WERI-Rb-1 (cell line): Measurements from ENCODE around the gene COMMD4.
"Not testable (repeated sequence)": the region's sequence is repeated elsewhere in the genome, so short reads cannot be mapped to it uniquely, and the experiment has no call there.

Experiments
- DNase-seq: peaks from one replicate; pipeline ENCODE4 v3.0.0-alpha.2; 2020
- H3K27ac ChIP-seq: fragments of 250-450 bp; sonication (Bioruptor Pico); 2 replicates; pipeline ENCODE4 v1.5.1; 2020; ENCODE audit warnings: mild to moderate bottlenecking, moderate library complexity
- H3K27me3 ChIP-seq: fragments of 250-450 bp; sonication (Bioruptor Pico); 2 replicates; pipeline ENCODE4 v1.5.1; 2021; ENCODE audit warnings: mild to moderate bottlenecking, low read depth, moderate library complexity; ENCODE audit not compliant: insufficient read depth, severe bottlenecking
- H3K36me3 ChIP-seq: fragments of 250-450 bp; sonication (Bioruptor Pico); 2 replicates; pipeline ENCODE4 v1.5.1; 2020; ENCODE audit warnings: mild to moderate bottlenecking, moderate library complexity
- H3K4me3 ChIP-seq: 2 replicates; pipeline ENCODE4 v1.5.1; 2011; ENCODE audit warnings: low read depth, mild to moderate bottlenecking, control low read depth, low read length
- H3K9me3 ChIP-seq: fragments of 250-450 bp; sonication (Bioruptor Pico); 2 replicates; pipeline ENCODE4 v1.5.1; 2021; ENCODE audit warnings: mild to moderate bottlenecking, moderate library complexity; ENCODE audit not compliant: severe bottlenecking
- TF ChIP-seq, protein P1 (sequence below): IDR thresholded peaks from 2 replicates; pipeline ENCODE4 v1.5.1; 2011; ENCODE audit warnings: low read depth, mild to moderate bottlenecking, control low read depth, inconsistent platforms, low read length

COMMD4 gene

GRCh38 chr15:75335313-75335704, 554 bp upstream of the COMMD4 start:
- Histone ChIP-seq H3K36me3 (peaks cover 10% of the 10 kb centered on the region), H3K9me3 (no peaks in the 10 kb centered on the region), H3K27me3 (no peaks in the 10 kb centered on the region), H3K4me3 (peak overlapping the region; percentile 93), H3K27ac (peak overlapping the region; percentile 94)
- no peak for DNase-seq
- TF ChIP-seq, protein P1, sequence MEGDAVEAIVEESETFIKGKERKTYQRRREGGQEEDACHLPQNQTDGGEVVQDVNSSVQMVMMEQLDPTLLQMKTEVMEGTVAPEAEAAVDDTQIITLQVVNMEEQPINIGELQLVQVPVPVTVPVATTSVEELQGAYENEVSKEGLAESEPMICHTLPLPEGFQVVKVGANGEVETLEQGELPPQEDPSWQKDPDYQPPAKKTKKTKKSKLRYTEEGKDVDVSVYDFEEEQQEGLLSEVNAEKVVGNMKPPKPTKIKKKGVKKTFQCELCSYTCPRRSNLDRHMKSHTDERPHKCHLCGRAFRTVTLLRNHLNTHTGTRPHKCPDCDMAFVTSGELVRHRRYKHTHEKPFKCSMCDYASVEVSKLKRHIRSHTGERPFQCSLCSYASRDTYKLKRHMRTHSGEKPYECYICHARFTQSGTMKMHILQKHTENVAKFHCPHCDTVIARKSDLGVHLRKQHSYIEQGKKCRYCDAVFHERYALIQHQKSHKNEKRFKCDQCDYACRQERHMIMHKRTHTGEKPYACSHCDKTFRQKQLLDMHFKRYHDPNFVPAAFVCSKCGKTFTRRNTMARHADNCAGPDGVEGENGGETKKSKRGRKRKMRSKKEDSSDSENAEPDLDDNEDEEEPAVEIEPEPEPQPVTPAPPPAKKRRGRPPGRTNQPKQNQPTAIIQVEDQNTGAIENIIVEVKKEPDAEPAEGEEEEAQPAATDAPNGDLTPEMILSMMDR, result no peak

DNA sequence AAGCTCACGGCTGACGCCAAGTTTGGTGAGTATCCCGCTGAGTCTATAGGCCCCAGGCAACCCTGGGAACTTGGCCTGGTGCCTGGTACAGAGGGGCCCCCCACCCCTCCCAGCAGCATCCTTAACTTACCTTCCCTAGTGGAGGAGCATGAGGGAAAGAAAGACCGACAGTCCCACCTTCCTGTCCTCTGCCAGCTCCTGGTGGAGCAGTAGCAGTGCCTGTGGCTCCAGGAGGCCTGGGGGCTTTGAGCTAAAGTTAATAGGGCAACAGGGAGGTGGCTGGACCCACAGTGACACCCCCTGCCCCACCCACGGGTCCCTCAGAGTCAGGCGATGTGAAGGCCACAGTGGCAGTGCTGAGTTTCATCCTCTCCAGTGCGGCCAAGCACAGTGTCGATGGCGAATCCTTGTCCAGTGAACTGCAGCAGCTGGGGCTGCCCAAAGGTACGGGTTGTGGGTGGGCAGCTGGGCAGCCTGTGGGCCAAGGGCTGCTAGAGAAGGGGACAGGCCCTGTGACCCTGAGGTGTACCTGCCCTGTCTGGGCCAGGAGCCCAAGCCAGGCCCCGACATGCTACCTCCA, 2.9 kb downstream of the COMMD4 start:
- Histone ChIP-seq H3K27ac (no peak overlapping the region), H3K36me3 (peaks cover 16% of the 10 kb centered on the region), H3K27me3 (no peaks in the 10 kb centered on the region), H3K4me3 (no peak overlapping the region), H3K9me3 (no peaks in the 10 kb centered on the region)
- TF ChIP-seq, protein P1, result no peak
- DNase-seq, result no peak

GRCh38 chr15:75339531-75340240, 3.8 kb downstream of the COMMD4 start:
- DNase-seq, result no peak
- TF ChIP-seq, protein P1, result no peak
- no peak overlapping the region for H3K27ac ChIP-seq
- no peaks in the 10 kb centered on the region for H3K27me3 ChIP-seq
- H3K9me3 ChIP-seq, result no peaks in the 10 kb centered on the region
- peaks cover 16% of the 10 kb centered on the region for H3K36me3 ChIP-seq
- no peak overlapping the region for H3K4me3 ChIP-seq

DNA sequence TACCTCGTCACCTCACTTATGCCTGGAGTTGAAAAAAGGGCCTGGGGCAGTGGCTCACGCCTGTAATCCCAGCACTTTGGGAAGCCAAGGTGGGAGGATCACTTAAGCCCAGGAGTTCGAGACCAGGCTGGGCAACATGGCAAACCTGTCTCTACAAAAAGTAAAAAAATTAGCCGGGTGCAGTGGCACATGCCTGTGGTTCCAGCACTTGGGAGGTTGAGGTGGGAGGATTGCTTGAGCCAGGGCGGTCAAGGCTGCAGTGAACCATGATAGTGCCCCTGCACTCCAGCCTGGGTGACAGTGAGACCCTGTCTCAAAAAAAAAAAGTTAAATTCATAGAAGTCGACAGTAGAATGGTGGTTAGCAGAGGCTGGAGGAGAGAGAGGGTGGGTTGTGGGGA, 6.4 kb downstream of the COMMD4 start:
- H3K9me3 ChIP-seq, result no peaks in the 10 kb centered on the region
- no peak overlapping the region; the same call in 1 of the 2 replicates for H3K27ac ChIP-seq
- peaks cover 16% of the 10 kb centered on the region for H3K36me3 ChIP-seq
- TF ChIP-seq, protein P1, result no peak
- H3K4me3 ChIP-seq, result no peak overlapping the region
- no peaks in the 10 kb centered on the region for H3K27me3 ChIP-seq
- no peak for DNase-seq

- H3K36me3 ChIP-seq, result peaks cover 16% of the 10 kb centered on the region
- not testable (repeated sequence) for H3K27me3 ChIP-seq, H3K9me3 ChIP-seq, DNase-seq, H3K4me3 ChIP-seq, H3K27ac ChIP-seq
Measured at GRCh38 chr15:75343953-75344352, 8.1 kb downstream of the COMMD4 start.

DNA sequence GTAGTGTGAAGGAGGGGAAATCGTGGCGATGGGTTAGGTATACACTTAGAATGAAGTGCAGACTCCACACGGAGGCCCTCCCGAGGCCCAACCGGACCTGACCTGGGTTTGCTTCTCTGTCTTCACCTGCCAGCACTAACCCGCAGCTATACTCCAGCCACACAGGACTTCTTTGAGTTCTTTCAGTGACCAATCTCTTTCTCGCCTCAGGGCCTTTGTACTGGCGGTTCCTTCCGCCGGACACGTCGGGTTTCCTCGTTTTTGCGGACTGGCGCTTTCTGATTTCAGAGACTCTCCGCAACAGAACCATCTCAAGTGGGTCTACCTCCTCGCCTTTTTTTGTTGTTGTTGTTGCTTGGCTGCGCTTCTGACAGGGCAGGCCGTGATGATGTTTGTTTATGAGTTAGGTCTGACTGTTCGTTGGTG, 10.9 kb downstream of the COMMD4 start, which contains the start of gene NEIL1:
Gene NEIL1, plus strand, starts transcription at position 244 of the 426 bp plus-strand sequence. CDS start 1,867 bp downstream, outside the sequence.
- Histone ChIP-seq H3K9me3 (no peaks in the 10 kb centered on the region), H3K36me3 (no peaks in the 10 kb centered on the region), H3K27ac (peak within 1 kb of the TSS; percentile 50), H3K27me3 (no peaks in the 10 kb centered on the region), H3K4me3 (peak within 1 kb of the TSS; percentile 78)
- TF ChIP-seq, protein P1, result no peak
- no peak for DNase-seq
